OCI-LY3 (cell line): ENCODE data around the gene IRF1.

Source experiments
- H2AFZ ChIP-seq: fragments of 200-600, 300-600 bp; shearing (Covaris generic); 2 replicates; pipeline ENCODE4 v1.6.0; 2014; ENCODE audit warnings: antibody characterized with exemption, low read depth, low read length
- H3K27ac ChIP-seq: fragments of 200-600, 300-600 bp; sonication (generic); 2 replicates; pipeline ENCODE4 v1.5.1; 2014; ENCODE audit warnings: mild to moderate bottlenecking, low read length, moderate library complexity, mixed read lengths
- H3K27me3 ChIP-seq: fragments of 200-600, 300-600 bp; sonication (generic); 2 replicates; pipeline ENCODE4 v1.6.1; 2014; ENCODE audit warnings: low read depth, low read length, mixed read lengths
- H3K36me3 ChIP-seq: fragments of 200-600, 300-600 bp; sonication (generic); replicated peaks from 2 replicates; pipeline ENCODE3; 2014; ENCODE audit warnings: low read depth, low read length, mixed read lengths
- H3K4me1 ChIP-seq: fragments of 300-600, 200-600 bp; sonication (generic); 2 replicates; pipeline ENCODE4 v1.6.1; 2014; ENCODE audit warnings: low read length, mixed read lengths
- H3K4me2 ChIP-seq: fragments of 200-600, 300-600 bp; sonication (generic); 2 replicates; pipeline ENCODE4 v1.6.1; 2014; ENCODE audit warnings: low read length, mixed read lengths
- H3K4me3 ChIP-seq: fragments of 300-600, 200-600 bp; sonication (generic); 2 replicates; pipeline ENCODE4 v1.5.1; 2014; ENCODE audit warnings: antibody characterized with exemption, mild to moderate bottlenecking, low read length, moderate library complexity
- H3K79me2 ChIP-seq: fragments of 300-600, 200-600 bp; shearing (Covaris generic); 2 replicates; pipeline ENCODE4 v1.6.1; 2014; ENCODE audit warnings: mild to moderate bottlenecking, low read length, mixed read lengths
- H3K9ac ChIP-seq: fragments of 300-600, 200-600 bp; shearing (Covaris generic); 2 replicates; pipeline ENCODE4 v1.6.0; 2014; ENCODE audit warnings: mild to moderate bottlenecking, low read length, moderate library complexity
- H3K9me3 ChIP-seq: fragments of 200-600, 300-600 bp; shearing (Covaris generic); 2 replicates; pipeline ENCODE4 v1.6.1; 2014; ENCODE audit warnings: low read length, mixed read lengths; ENCODE audit not compliant: insufficient read depth
- H4K20me1 ChIP-seq: fragments of 200-600, 300-600 bp; sonication (generic); 2 replicates; pipeline ENCODE4 v1.6.1; 2016; ENCODE audit warnings: low read length, mixed read lengths; ENCODE audit not compliant: insufficient read depth
- EZH2phosphoT487 ChIP-seq: fragments of 200-600 bp; shearing (Covaris generic); IDR thresholded peaks from 2 replicates; pipeline ENCODE4 v1.6.1; 2018; ENCODE audit warnings: antibody characterized with exemption, mixed run types, low read depth
- TF ChIP-seq, protein P1 (sequence below): fragments of 200-600, 300-600 bp; sonication (generic); IDR thresholded peaks from 2 replicates; pipeline ENCODE4 v1.5.1; 2014; ENCODE audit warnings: antibody characterized with exemption, low read length, low read depth

Gene IRF1

DNA sequence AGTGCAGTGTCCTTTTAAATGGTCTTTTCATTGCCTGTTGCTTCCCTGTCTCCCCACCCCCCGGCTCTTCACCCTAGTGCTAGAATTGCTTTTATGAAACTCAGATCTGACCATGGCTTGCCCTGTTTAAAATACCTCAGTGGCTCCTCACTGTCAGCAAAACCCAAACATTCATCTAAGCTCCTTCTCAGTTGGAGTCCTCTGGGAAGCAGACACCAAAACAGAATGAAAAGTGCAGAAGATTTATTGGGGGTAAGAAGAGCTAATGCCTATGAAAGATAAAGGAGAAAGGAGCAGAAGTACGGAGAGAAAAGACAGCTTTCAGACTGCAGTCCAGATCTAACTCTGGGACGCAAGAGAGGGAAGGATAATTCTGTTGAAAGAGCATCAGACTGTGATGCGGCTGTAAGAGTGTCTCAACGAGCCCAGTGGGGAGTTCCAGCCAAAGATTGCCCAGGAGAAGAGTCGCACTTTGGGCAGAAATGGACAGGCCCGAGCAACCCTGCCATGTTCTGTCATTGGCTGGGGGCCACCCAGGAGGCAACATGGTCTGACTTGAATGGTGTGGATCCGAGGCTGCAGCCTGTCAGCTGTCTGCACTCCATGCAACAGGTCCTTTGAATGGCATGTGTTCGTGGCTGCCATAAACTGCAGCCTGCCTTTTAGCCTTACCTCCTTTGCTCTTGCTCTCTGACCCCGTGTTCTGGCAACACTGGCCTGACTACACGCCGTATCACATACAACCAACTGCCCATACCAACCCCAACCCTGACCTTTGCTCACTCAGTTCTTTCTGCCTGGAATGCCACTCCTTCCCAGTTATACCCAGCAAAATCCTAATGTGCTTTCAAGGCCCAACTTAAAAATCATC lies 55.9 kb downstream of the IRF1 start:
- Histone ChIP-seq H3K9me3 (no peaks in the 10 kb centered on the region), H3K27me3 (no peaks in the 10 kb centered on the region), H3K36me3 (no peaks in the 10 kb centered on the region), H3K4me1 (peaks cover 32% of the 10 kb centered on the region), H3K27ac (no peak overlapping the region), H4K20me1 (no peaks in the 10 kb centered on the region), H3K4me3 (no peak overlapping the region), H3K79me2 (no peaks in the 10 kb centered on the region), H3K9ac (no peak overlapping the region), H2AFZ (no peak overlapping the region), H3K4me2 (no peak overlapping the region)
- no peak for TF ChIP-seq EZH2phosphoT487
- TF ChIP-seq, protein P1, sequence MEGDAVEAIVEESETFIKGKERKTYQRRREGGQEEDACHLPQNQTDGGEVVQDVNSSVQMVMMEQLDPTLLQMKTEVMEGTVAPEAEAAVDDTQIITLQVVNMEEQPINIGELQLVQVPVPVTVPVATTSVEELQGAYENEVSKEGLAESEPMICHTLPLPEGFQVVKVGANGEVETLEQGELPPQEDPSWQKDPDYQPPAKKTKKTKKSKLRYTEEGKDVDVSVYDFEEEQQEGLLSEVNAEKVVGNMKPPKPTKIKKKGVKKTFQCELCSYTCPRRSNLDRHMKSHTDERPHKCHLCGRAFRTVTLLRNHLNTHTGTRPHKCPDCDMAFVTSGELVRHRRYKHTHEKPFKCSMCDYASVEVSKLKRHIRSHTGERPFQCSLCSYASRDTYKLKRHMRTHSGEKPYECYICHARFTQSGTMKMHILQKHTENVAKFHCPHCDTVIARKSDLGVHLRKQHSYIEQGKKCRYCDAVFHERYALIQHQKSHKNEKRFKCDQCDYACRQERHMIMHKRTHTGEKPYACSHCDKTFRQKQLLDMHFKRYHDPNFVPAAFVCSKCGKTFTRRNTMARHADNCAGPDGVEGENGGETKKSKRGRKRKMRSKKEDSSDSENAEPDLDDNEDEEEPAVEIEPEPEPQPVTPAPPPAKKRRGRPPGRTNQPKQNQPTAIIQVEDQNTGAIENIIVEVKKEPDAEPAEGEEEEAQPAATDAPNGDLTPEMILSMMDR, result no peak

DNA sequence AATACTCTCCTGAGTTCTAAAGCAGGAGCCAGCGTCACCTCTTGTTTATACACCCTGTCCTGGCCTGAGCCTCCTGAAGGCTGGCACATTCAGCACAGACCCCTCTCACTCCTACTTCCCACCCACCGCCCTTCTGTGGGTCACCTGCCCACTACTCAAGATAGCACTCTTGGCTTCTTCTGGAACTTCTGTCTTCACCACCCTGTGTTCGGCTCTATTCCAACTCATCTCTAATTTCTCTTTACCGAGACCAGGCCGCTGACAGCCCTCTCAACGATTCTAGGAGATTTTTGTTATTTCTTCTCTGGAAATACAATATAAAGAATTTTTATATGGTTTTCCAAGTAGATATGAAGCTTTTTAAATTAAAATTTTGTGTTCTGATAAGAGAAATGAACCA lies 57.4 kb downstream of the IRF1 start:
- no peak overlapping the region for H2AFZ ChIP-seq
- H3K27me3 ChIP-seq, result no peaks in the 10 kb centered on the region
- no peaks in the 10 kb centered on the region for H3K9me3 ChIP-seq
- H3K4me2 ChIP-seq, result no peak overlapping the region
- no peaks in the 10 kb centered on the region for H3K36me3 ChIP-seq
- peaks cover 36% of the 10 kb centered on the region for H3K4me1 ChIP-seq
- TF ChIP-seq, protein P1, result no peak
- TF ChIP-seq EZH2phosphoT487, result no peak
- H3K9ac ChIP-seq, result no peak overlapping the region
- no peak overlapping the region for H3K4me3 ChIP-seq
- no peaks in the 10 kb centered on the region for H3K79me2 ChIP-seq
- no peak overlapping the region for H3K27ac ChIP-seq
- no peaks in the 10 kb centered on the region for H4K20me1 ChIP-seq

DNA sequence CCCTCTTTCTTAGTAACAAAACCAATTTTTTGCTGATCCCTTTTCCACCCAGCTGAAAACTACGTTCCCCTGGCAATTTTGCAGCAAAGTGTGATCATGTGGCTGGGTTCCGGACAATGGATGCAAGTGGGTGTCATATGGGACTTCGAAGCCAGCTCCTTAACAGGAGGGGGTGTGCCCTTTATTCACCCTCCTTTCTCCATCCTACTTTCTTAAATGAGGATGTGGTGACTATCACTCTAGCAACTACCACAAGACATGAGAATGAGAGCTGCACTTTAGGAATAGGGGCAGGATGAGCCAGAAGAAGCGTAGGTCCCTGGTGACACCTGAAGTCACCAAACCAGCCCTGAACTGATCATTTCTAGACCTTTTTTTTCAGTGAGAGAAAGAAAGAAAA lies 58.9 kb downstream of the IRF1 start:
- Histone ChIP-seq H3K79me2 (no peaks in the 10 kb centered on the region), H3K4me2 (no peak overlapping the region)

More for the DNA sequence above, 58.9 kb downstream of the IRF1 start:
- no peak overlapping the region for H3K27ac ChIP-seq
- no peaks in the 10 kb centered on the region for H3K36me3 ChIP-seq
- H3K4me1 ChIP-seq, result peaks cover 36% of the 10 kb centered on the region
- no peak overlapping the region for H2AFZ ChIP-seq
- H4K20me1 ChIP-seq, result no peaks in the 10 kb centered on the region
- TF ChIP-seq, protein P1, result no peak
- no peak for TF ChIP-seq EZH2phosphoT487
- H3K4me3 ChIP-seq, result no peak overlapping the region
- H3K9ac ChIP-seq, result no peak overlapping the region
- no peaks in the 10 kb centered on the region for H3K9me3 ChIP-seq
- H3K27me3 ChIP-seq, result no peaks in the 10 kb centered on the region
